Measurements from ENCODE around the gene SIRT6.

GRCh38 chr19:4151623-4152022 lies 30.7 kb downstream of the SIRT6 start:
- TF ChIP-seq CTCF (IDR thresholded peaks at IDR 0.05): no peak
- no peak for TF ChIP-seq EZH2 (IDR thresholded peaks at IDR 0.05; ENCODE audit: borderline replicate concordance, insufficient read depth, low read depth, low read length, poor library complexity, severe bottlenecking)
